Stimulated activated naive CD8-positive, alpha-beta T cell treated with anti-CD3 and anti-CD28 coated beads, Interleukin-15, Interleukin-2, amounts not matched to agents 100 ng/mL and 50 ng/mL, for 24 hours (primary cell): Measurements from ENCODE around the gene ELF1.
A peak's percentile ranks its signal among the peaks of the same experiment; 100 is the strongest.
"Not testable (repeated sequence)": the region's sequence is repeated elsewhere in the genome, so short reads cannot be mapped to it uniquely, and the experiment has no call there.

ENCODE experiments used
- H3K27ac Mint-ChIP-seq: one replicate; pipeline ENCODE4 v1.8.0; 2021; ENCODE audit warnings: mild to moderate bottlenecking, mixed read lengths
- H3K27me3 Mint-ChIP-seq: one replicate; pipeline ENCODE4 v1.8.0; 2021; ENCODE audit warnings: mixed read lengths
- H3K36me3 Mint-ChIP-seq: one replicate; pipeline ENCODE4 v1.8.0; 2021; ENCODE audit warnings: low read depth, mixed read lengths
- H3K4me1 Mint-ChIP-seq: one replicate; pipeline ENCODE4 v1.8.0; 2021; ENCODE audit warnings: low read depth, mixed read lengths
- H3K4me3 Mint-ChIP-seq: one replicate; pipeline ENCODE4 v1.8.0; 2021; ENCODE audit warnings: mild to moderate bottlenecking, mixed read lengths
- H3K9me3 Mint-ChIP-seq: one replicate; pipeline ENCODE4 v1.8.0; 2021; ENCODE audit warnings: mixed read lengths

Gene ELF1

DNA sequence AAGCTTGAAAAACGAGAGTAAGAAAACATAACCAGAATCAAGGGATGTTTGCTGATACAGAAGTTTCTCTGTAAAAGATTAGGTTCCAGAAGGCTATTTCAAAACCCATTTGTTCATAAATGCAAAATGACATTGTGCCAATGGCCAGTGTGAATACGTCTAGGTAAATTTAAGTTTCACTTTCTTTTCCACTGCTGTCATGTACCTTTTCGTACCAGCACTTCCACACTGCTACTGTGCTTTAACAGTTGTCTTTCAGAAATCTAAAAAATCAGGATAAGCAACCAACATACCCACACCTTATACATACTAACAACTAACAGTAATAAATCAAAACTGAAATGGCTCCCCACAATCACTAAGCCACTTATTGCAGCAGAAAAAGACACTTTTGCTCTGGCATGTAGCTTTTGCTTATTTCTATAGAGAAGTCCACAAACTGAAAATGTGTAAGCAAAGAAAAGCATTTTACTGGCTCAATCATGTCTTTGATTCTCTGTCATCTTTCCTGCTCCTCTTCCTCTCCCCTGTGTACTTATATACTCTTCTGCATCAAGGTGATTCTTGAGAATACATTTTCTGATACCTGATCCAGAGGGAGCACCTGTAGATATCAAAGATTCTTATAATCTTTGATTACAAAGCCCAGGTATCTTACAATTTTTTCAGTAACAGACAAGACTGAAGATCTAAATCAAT, 34.3 kb downstream of the ELF1 start:
- H3K27ac Mint-ChIP-seq: peak overlapping the region; percentile 96
- peak overlapping the region; percentile 90 for H3K4me3 Mint-ChIP-seq
- H3K4me1 Mint-ChIP-seq: peaks cover 65% of the 10 kb centered on the region
- peaks cover 12% of the 10 kb centered on the region for H3K36me3 Mint-ChIP-seq
- no peaks in the 10 kb centered on the region for H3K9me3 Mint-ChIP-seq
- H3K27me3 Mint-ChIP-seq: no peaks in the 10 kb centered on the region

DNA sequence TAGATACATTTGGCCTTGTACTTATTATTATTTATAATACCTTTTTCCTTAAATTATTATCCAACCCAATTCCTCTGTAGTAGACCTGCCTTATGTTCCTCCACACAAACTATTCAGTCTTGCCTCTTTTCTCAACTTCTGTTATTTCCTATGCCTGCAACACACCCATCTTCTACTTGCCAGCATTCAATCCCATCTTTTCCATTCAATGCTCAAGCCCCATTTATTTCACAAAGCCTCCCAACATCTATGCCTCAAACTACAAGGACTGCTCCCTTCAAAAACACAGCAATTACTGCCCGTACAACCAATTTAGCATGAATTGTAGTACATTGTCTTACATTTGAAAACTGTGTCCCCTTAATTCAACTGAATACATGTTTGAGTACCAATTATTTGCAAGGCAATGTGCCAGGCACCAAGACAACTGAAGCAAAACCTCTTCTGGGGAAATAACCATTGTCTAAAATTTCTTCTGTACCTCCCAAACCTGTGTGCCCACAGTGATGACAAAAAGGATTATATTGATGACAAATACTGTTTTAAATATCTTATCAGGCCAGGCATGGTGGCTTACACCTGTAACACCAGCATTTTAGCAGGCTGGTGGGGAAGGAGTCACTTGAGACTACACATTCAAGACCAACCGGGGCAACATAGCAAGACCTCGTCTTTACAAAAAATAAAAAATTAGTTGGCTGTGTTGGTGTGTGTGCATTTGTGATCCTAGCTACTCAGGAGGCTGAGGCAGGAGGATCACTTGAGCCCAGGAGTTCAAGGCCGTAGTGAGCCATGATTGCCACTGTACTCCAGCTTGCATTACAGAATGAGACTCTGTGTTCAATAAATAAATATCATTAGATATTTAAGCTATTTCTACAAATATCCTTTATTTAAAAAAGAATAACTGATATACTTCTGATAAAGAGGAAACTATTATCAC, 35.1 kb downstream of the ELF1 start:
- H3K9me3 Mint-ChIP-seq: no peaks in the 10 kb centered on the region
- H3K4me3 Mint-ChIP-seq: peak overlapping the region; percentile 92
- peaks cover 17% of the 10 kb centered on the region for H3K36me3 Mint-ChIP-seq
- H3K4me1 Mint-ChIP-seq: peaks cover 67% of the 10 kb centered on the region
- H3K27ac Mint-ChIP-seq: peak overlapping the region; percentile 96
- H3K27me3 Mint-ChIP-seq: no peaks in the 10 kb centered on the region

DNA sequence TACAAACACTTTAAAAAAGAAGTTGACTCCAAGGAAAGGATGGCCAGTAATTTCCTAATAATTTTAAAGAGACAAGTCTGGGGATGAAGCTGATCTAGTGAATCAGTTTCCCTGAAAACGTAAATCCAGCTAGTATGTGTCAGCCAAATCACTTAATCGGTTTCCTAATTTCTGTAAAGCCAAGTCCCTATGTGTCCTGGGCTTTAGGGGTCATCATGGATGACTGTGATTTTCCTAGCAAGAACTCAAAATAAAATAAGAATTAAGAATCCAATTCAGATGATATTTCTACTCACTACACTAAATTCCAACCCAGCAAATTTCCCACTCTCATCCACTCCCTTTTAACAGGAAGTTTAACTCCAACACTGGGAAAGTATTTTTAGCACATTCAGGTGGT, 35.9 kb downstream of the ELF1 start:
- Mint-ChIP-seq H3K4me1 (peaks cover 67% of the 10 kb centered on the region), H3K27ac (peak overlapping the region; percentile 96), H3K4me3 (peak overlapping the region; percentile 92), H3K9me3 (no peaks in the 10 kb centered on the region), H3K27me3 (no peaks in the 10 kb centered on the region), H3K36me3 (peaks cover 19% of the 10 kb centered on the region)

DNA sequence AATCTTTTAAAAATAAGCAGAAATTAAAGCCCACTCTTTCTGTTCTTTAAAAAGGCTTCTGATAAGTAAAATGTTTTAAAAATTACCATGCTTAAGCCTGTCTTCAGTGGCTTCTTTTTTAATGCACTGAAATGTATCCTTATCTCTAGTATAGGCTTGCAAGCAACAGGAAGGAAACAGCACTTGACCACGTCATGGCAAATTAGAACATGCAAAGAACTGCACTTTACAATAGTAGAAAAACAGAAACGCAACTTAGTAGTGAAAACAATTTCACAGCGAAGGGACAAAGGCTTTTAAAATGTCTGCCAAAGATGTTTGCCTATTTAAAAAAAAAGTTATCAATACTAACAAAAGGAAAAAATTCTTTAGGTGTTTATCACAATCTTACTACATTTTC, 36.3 kb downstream of the ELF1 start:
- Mint-ChIP-seq H3K9me3 (no peaks in the 10 kb centered on the region), H3K4me1 (peaks cover 67% of the 10 kb centered on the region), H3K36me3 (peaks cover 23% of the 10 kb centered on the region), H3K27ac (peak overlapping the region; percentile 96), H3K27me3 (no peaks in the 10 kb centered on the region), H3K4me3 (peak overlapping the region; percentile 92)

DNA sequence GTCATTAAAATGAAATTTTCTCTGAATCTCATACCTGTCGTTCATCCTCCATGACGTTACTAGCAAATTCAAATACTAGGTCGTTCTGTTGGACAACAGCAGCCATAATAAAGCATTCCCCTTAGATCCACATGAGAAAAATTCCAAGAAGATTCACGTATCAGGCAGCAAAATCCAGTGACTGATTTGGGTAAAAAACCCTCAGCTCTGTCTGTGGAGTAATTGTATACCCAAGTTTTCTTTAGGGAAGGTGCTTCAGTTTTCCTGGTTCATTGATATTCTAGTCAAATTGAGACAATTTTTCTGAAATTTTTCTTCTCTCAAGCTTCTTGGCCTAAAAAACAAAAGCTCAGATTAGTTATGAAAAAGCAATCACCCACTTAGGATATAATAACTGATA, 37.2 kb downstream of the ELF1 start:
- peak overlapping the region; percentile 98 for H3K27ac Mint-ChIP-seq
- no peaks in the 10 kb centered on the region for H3K27me3 Mint-ChIP-seq
- no peaks in the 10 kb centered on the region for H3K9me3 Mint-ChIP-seq
- peaks cover 72% of the 10 kb centered on the region for H3K4me1 Mint-ChIP-seq
- peak overlapping the region; percentile 92 for H3K4me3 Mint-ChIP-seq
- peaks cover 27% of the 10 kb centered on the region for H3K36me3 Mint-ChIP-seq

DNA sequence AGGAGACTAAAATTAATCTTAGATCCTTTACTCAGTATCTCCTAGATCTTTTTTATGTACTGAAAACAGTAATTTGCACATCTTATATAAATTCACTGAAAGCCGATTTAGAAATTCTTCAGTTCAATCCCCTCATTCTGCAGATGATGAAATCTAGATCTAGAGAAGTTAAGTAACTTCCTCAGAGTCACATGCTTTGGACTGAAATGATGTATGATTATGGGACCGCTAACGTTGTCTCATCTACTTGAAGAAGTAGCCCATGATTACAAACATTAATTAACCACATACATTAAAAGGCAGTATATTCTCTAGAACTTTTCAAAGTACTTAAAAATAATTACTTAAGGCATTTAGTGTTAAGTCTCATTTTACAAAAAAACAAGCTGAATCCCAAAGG, 37.8 kb downstream of the ELF1 start:
- H3K4me3 Mint-ChIP-seq: peak overlapping the region; percentile 92
- peaks cover 31% of the 10 kb centered on the region for H3K36me3 Mint-ChIP-seq
- H3K9me3 Mint-ChIP-seq: no peaks in the 10 kb centered on the region
- H3K27ac Mint-ChIP-seq: peak overlapping the region; percentile 95
- H3K27me3 Mint-ChIP-seq: no peaks in the 10 kb centered on the region
- H3K4me1 Mint-ChIP-seq: peaks cover 75% of the 10 kb centered on the region

DNA sequence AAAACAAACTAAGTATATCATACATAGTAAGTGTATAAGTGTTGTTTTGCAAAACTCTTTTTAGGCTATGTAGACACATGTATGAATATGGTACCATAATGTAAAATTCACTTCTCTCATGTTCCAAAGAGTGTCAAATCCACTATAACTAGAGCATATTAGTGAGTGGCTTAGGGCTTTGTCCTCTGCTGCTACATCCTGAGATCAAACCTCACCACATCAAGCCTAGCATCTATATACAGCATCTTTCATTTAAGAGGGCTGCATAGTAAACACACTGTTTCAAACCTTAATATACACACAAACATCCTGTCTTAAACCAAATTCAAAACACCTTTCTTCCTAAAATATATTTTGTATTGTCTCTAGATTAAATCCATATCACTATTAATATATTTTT, 38.7 kb downstream of the ELF1 start:
- Mint-ChIP-seq H3K36me3 (peaks cover 40% of the 10 kb centered on the region), H3K27ac (peak overlapping the region; percentile 83), H3K4me3 (peak overlapping the region; percentile 92), H3K9me3 (no peaks in the 10 kb centered on the region), H3K4me1 (peaks cover 75% of the 10 kb centered on the region), H3K27me3 (no peaks in the 10 kb centered on the region)

DNA sequence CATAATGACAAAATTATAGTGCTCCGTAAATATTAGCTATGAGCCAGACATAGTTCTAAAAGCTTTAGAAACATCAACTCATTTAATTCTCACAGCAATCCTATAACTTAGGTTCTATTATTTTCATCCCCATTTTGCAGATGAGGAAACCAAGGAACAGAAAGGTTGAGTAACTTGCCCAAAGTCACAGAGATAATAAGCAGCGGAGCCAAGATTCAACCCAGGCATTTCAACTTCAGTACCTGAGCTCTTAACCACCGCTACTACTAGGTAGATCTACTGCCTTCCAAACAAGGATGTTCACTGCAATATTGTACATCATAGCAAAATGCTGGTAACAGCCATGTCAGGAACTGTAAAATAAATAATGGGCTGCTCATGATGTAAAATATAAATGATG, 39.9 kb downstream of the ELF1 start:
- Mint-ChIP-seq H3K36me3 (peaks cover 40% of the 10 kb centered on the region), H3K4me3 (peak overlapping the region; percentile 92), H3K4me1 (peaks cover 77% of the 10 kb centered on the region), H3K27ac (peak overlapping the region; percentile 92), H3K9me3 (no peaks in the 10 kb centered on the region), H3K27me3 (no peaks in the 10 kb centered on the region)

DNA sequence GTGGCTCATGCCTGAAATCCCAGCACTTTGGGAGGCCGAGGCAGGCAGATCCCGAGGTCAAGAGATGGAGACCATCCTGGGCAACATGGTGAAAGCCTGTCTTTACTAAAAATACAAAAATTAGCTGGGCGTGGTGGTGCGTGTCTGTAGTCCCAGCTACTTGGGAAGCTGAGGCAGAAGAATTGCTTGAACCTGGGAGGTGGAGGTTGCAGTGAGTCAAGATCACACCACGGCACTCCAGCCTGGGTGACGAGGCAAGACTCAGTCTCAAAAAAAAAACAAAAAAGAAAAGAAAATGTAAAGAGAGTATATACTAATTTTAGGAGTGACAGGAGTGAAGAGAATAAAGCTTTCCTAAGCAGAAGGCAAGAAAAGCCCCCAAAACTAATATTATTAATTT, 41.0 kb downstream of the ELF1 start:
- Mint-ChIP-seq H3K4me1 (peaks cover 77% of the 10 kb centered on the region), H3K36me3 (peaks cover 40% of the 10 kb centered on the region), H3K4me3 (peak overlapping the region; percentile 92), H3K27ac (peak overlapping the region; percentile 92)
- not testable (repeated sequence) for H3K27me3 Mint-ChIP-seq, H3K9me3 Mint-ChIP-seq

DNA sequence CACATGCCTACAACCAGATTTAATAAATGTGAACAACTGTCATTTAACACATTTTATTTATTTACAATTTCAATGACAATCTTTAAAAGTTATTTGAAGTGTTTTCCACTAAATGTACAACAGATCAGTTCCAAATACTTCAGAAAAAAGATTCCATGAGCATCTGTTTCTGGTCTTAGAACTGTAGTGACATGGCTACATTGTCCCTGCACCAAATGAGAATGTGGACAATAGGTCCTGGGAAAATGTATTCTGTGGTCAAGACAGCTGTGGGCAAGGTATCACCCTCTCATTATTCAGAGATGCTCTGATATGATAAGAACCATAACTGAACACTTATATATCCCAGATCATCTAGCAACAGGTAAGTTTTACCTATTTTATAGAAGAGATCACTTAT, 43.7 kb downstream of the ELF1 start:
- Mint-ChIP-seq H3K4me1 (peaks cover 93% of the 10 kb centered on the region), H3K27ac (peak overlapping the region; percentile 87), H3K4me3 (peak overlapping the region; percentile 56), H3K27me3 (no peaks in the 10 kb centered on the region), H3K36me3 (peaks cover 36% of the 10 kb centered on the region), H3K9me3 (no peaks in the 10 kb centered on the region)

DNA sequence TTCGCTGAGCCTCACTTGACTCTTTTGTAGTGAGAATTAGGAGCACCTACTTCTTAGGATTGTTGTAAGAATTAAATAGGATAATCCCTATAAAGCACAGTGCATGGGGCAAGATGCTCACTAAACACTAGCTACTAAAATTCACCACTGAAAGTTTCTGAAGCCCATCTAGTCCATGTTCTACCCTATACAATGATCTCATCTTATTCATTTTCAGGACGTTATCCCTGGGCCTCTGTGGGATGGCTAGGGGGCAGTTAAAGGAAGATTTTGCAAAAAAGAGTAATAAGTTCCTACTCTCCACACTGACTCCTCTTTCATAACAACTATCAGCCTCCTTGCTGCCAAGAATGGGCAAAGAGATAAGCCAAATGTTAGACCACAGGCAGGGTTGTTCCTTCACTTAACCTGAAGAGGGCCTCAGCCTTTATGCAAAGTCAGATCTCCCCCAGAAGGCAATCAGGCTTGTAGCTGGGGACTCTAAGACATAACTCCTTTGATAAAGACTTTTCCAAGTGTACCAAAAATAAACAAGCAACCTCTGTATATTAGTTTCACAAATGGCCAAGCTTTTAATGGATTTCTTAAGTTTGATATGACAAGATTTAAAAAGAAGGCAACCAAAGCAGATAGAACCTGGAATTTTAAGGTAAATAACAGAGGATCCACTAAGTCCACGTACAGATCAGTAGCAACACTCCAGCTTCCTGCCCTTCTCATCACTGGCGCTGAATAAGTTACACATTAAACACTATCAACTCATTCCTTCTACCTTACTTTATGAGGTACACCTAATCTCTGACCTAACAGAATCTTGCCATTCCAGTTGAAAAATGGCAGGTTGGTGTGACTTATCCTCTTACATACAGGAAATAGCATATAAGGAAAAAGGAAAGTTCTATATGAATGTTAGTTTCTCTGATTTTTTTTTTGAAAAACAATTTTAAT, 44.4 kb downstream of the ELF1 start:
- Mint-ChIP-seq H3K27me3 (no peaks in the 10 kb centered on the region), H3K9me3 (no peaks in the 10 kb centered on the region), H3K36me3 (peaks cover 38% of the 10 kb centered on the region), H3K4me3 (peak overlapping the region; percentile 56), H3K27ac (peak overlapping the region; percentile 82), H3K4me1 (peaks cover 98% of the 10 kb centered on the region)

DNA sequence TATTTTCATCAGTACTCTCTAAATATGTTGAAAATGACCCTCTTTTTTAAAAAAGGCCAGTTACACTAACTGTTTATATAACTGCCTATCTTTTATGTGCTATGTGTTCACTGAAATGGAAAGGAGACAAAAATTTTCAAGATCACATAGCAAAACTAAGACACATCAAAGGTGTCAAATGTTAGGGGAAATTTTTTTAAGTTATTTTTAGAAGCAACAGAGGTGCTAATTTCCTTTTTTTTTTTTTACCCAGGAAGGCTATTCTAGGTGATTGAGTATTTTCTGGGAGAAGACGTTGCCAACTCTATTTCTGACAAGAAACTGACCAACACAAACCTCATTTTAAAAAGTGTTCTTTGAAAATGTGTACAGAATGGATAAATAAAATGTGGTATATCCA, 45.7 kb downstream of the ELF1 start:
- no peaks in the 10 kb centered on the region for H3K27me3 Mint-ChIP-seq
- H3K4me3 Mint-ChIP-seq: peak overlapping the region; percentile 70
- peaks cover 99% of the 10 kb centered on the region for H3K4me1 Mint-ChIP-seq
- H3K27ac Mint-ChIP-seq: peak overlapping the region; percentile 89
- peaks cover 40% of the 10 kb centered on the region for H3K36me3 Mint-ChIP-seq
- no peaks in the 10 kb centered on the region for H3K9me3 Mint-ChIP-seq

DNA sequence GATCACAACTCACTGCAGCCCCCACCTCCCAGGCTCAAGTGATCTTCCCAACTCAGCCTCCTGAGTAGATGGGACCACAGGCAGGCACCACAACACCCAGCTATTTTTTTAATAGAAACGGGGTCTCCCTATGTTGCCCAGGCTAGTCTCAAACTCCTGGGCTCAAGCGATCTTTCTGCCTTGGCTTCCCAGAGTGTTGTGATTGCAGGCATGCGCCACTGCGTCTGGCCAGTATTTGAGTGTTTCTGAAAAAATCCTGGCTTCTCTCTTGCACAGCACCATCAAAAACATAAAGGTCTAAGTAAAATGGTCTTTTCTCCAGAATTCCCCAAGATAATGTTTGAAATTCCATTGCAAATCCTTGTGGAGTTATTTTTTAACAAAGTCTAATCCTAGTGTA, 47.8 kb downstream of the ELF1 start:
- Mint-ChIP-seq H3K4me3 (peak overlapping the region; percentile 4), H3K27ac (peak overlapping the region; percentile 54), H3K36me3 (peaks cover 30% of the 10 kb centered on the region), H3K4me1 (peaks cover 99% of the 10 kb centered on the region), H3K27me3 (no peaks in the 10 kb centered on the region), H3K9me3 (no peaks in the 10 kb centered on the region)

DNA sequence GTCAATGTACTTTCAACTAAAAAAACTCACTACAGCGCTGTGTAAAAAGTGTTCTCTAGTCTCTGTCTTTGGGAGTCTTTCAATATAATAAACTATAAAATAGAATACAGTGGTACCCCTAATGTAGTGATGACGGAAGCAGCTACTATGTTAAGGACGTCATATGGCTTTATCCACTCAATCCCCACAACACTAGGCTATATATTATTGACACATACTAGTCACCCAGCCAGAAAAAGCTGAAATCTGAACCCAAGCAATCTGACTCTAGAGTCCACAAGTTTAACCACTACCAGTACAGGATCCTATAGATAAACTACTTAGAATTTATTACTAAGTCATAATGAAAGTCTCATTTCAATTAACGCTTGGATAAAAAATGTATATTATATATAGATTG, 48.3 kb downstream of the ELF1 start:
- Mint-ChIP-seq H3K36me3 (peaks cover 24% of the 10 kb centered on the region), H3K27ac (peak overlapping the region; percentile 66), H3K9me3 (no peaks in the 10 kb centered on the region), H3K4me3 (peak overlapping the region; percentile 50), H3K4me1 (peaks cover 99% of the 10 kb centered on the region), H3K27me3 (no peaks in the 10 kb centered on the region)
